Smooth muscle cell (in vitro differentiated cells): ENCODE data around the gene TERT. TPM values are rescaled to one million over a fixed set of nuclear protein-coding genes. Genes with fewer than 3 reads are reported as not detected.

Source experiments
- DNase-seq: peaks from one replicate; lab custom pipeline; 2025; ENCODE audit not compliant: unreplicated experiment; lab: John Stamatoyannopoulos, UW
- H2AFZ ChIP-seq: fragments of 200-600 bp; sonication (generic); 2 replicates; pipeline ENCODE4 v1.6.0; 2016; ENCODE audit warnings: antibody characterized with exemption, low read depth, mild to moderate bottlenecking
- H3F3A ChIP-seq: fragments of 200-600 bp; sonication (generic); 2 replicates; pipeline ENCODE4 v1.6.0; 2017; ENCODE audit warnings: antibody characterized with exemption, low read depth
- H3K27ac ChIP-seq: fragments of 200-600 bp; sonication (generic); 2 replicates; pipeline ENCODE4 v1.5.1; 2016; ENCODE audit warnings: low read depth, mild to moderate bottlenecking
- H3K27me3 ChIP-seq: fragments of 200-600 bp; sonication (generic); 2 replicates; pipeline ENCODE4 v1.6.1; 2016; ENCODE audit warnings: low read depth, mild to moderate bottlenecking
- H3K36me3 ChIP-seq: fragments of 200-600 bp; sonication (generic); 2 replicates; pipeline ENCODE4 v1.5.1; 2016; ENCODE audit warnings: low read depth
- H3K4me1 ChIP-seq: fragments of 200-600 bp; sonication (generic); 2 replicates; pipeline ENCODE4 v1.5.1; 2016; ENCODE audit warnings: low read depth
- H3K4me2 ChIP-seq: fragments of 200-600 bp; sonication (generic); 2 replicates; pipeline ENCODE4 v1.6.0; 2016; ENCODE audit warnings: mild to moderate bottlenecking
- H3K4me3 ChIP-seq: fragments of 200-600 bp; sonication (generic); 2 replicates; pipeline ENCODE4 v1.5.1; 2016; ENCODE audit warnings: mild to moderate bottlenecking
- H3K79me2 ChIP-seq: fragments of 200-600 bp; sonication (generic); 2 replicates; pipeline ENCODE4 v1.6.0; 2016; ENCODE audit warnings: low read depth, mild to moderate bottlenecking
- H3K9ac ChIP-seq: fragments of 200-600 bp; sonication (generic); 2 replicates; pipeline ENCODE4 v1.6.0; 2016; ENCODE audit warnings: low read depth
- H3K9me3 ChIP-seq: fragments of 200-600 bp; sonication (generic); replicated peaks from 2 replicates; pipeline ENCODE4 v1.5.1; 2016; ENCODE audit warnings: low read depth
- H4K20me1 ChIP-seq: fragments of 200-600 bp; sonication (generic); 2 replicates; pipeline ENCODE4 v1.6.0; 2016; ENCODE audit warnings: low read depth
- WGBS: methylation state at CpG from one replicate; pipeline ENCODE4 v1.1.7; 2016; ENCODE audit warnings: low lambda C conversion rate; 5-methylcytosine and 5-hydroxymethylcytosine counted together
- polyA plus RNA-seq: library from polyadenylated mRNA; unstranded; fragments of >200 nt; fragmentation: Nextera tagmentation; extraction: Ambion mirVana; gene quantifications from 2 replicates; pipeline ENCODE4 v1.2.1, GENCODE V29; 2016
- total RNA-seq: library from RNA; depleted of rRNA; stranded (reverse); fragments of >200 nt; gene quantifications from 2 replicates; pipeline ENCODE4 v1.2.3, GENCODE V29; 2014
- TF ChIP-seq, protein P1 (sequence below): fragments of 200-600 bp; sonication (generic); IDR thresholded peaks from 2 replicates; pipeline ENCODE4 v1.5.1; 2017; ENCODE audit warnings: borderline replicate concordance, mild to moderate bottlenecking, antibody characterized with exemption; ENCODE audit not compliant: insufficient read depth, poor library complexity, severe bottlenecking

TERT gene
- total and polyA plus RNA-seq, 2 experiments from 2014 or later = not detected

GRCh38 chr5:1299961-1300360 is 5.1 kb upstream of the TERT start:
- Histone ChIP-seq H3K79me2 (no peaks in the 10 kb centered on the region), H3K9ac (no peak overlapping the region), H3F3A (no peaks in the 10 kb centered on the region), H3K27me3 (peaks cover 36% of the 10 kb centered on the region), H3K4me1 (no peaks in the 10 kb centered on the region), H2AFZ (no peak overlapping the region), H3K9me3 (no peaks in the 10 kb centered on the region), H3K27ac (no peak overlapping the region), H3K4me2 (no peak overlapping the region), H3K4me3 (no peak overlapping the region), H3K36me3 (no peaks in the 10 kb centered on the region), H4K20me1 (no peaks in the 10 kb centered on the region)
- no peak for DNase-seq
- TF ChIP-seq, protein P1, sequence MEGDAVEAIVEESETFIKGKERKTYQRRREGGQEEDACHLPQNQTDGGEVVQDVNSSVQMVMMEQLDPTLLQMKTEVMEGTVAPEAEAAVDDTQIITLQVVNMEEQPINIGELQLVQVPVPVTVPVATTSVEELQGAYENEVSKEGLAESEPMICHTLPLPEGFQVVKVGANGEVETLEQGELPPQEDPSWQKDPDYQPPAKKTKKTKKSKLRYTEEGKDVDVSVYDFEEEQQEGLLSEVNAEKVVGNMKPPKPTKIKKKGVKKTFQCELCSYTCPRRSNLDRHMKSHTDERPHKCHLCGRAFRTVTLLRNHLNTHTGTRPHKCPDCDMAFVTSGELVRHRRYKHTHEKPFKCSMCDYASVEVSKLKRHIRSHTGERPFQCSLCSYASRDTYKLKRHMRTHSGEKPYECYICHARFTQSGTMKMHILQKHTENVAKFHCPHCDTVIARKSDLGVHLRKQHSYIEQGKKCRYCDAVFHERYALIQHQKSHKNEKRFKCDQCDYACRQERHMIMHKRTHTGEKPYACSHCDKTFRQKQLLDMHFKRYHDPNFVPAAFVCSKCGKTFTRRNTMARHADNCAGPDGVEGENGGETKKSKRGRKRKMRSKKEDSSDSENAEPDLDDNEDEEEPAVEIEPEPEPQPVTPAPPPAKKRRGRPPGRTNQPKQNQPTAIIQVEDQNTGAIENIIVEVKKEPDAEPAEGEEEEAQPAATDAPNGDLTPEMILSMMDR = no peak
- WGBS = 91% methylated on average over 17 of the region's 17 CpGs

DNA sequence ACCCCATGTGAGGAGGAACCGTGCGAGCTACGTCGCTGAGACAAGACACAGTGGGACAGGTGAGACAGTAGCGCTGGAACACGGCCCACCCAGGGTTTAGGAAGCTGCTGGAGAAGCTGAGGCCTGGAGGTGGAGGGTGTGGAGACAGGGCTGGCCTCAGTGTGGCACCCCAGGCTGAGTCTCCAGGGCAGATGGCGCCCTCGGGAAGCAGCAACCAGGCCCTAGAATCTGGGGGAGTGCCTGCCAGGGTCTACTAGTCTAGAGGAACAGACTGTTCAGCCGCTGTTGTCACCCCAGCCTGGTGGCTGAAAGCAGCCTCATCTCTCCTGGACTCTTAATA is 4.6 kb upstream of the TERT start:
- Histone ChIP-seq H3K27me3 (peaks cover 40% of the 10 kb centered on the region), H2AFZ (no peak overlapping the region), H3K4me2 (no peak overlapping the region), H3K36me3 (no peaks in the 10 kb centered on the region), H3K4me1 (no peaks in the 10 kb centered on the region), H4K20me1 (no peaks in the 10 kb centered on the region), H3K4me3 (no peak overlapping the region), H3K9ac (no peak overlapping the region), H3K79me2 (no peaks in the 10 kb centered on the region), H3K9me3 (no peaks in the 10 kb centered on the region), H3K27ac (no peak overlapping the region), H3F3A (no peaks in the 10 kb centered on the region)
- DNase-seq = no peak
- TF ChIP-seq, protein P1 = no peak
- 95% methylated on average over 9 of the region's 9 CpGs for WGBS

- H3K79me2 ChIP-seq = no peaks in the 10 kb centered on the region
- peaks cover 40% of the 10 kb centered on the region for H3K27me3 ChIP-seq
- 88% methylated on average over 30 of the region's 33 CpGs for WGBS
- H3K4me3 ChIP-seq = no peak overlapping the region
- no peak for DNase-seq
- no peaks in the 10 kb centered on the region for H3F3A ChIP-seq
- H3K36me3 ChIP-seq = no peaks in the 10 kb centered on the region
- TF ChIP-seq, protein P1 = no peak
- no peaks in the 10 kb centered on the region for H4K20me1 ChIP-seq
- H2AFZ ChIP-seq = no peak overlapping the region
- no peak overlapping the region for H3K9ac ChIP-seq
- H3K9me3 ChIP-seq = no peaks in the 10 kb centered on the region
- H3K4me2 ChIP-seq = no peak overlapping the region
- no peak overlapping the region for H3K27ac ChIP-seq
- no peaks in the 10 kb centered on the region for H3K4me1 ChIP-seq
Observed at GRCh38 chr5:1298723-1299510, 4.0 kb upstream of the TERT start.

- Histone ChIP-seq H3K79me2 (no peaks in the 10 kb centered on the region), H2AFZ (no peak overlapping the region), H3K9me3 (no peaks in the 10 kb centered on the region), H3K27ac (no peak overlapping the region), H3K36me3 (no peaks in the 10 kb centered on the region), H3K9ac (no peak overlapping the region), H3K4me1 (no peaks in the 10 kb centered on the region), H3K4me2 (no peak overlapping the region), H4K20me1 (no peaks in the 10 kb centered on the region), H3K27me3 (peaks cover 43% of the 10 kb centered on the region), H3K4me3 (no peak overlapping the region), H3F3A (no peaks in the 10 kb centered on the region)
- no peak for DNase-seq
- TF ChIP-seq, protein P1 = no peak
- 89% methylated on average over 19 of the region's 19 CpGs for WGBS
Observed at GRCh38 chr5:1298067-1298551, 3.2 kb upstream of the TERT start.
